Loucy (cell line): ENCODE results near the gene LNP1.

Experiments
- H2AFZ ChIP-seq: fragments of 200-600 bp; sonication (generic); 2 replicates; pipeline ENCODE4 v1.6.0; 2016; ENCODE audit warnings: antibody characterized with exemption, mild to moderate bottlenecking, low read length, moderate library complexity
- H3F3A ChIP-seq: fragments of 200-600 bp; 2 replicates; pipeline ENCODE4 v1.6.0; 2016; ENCODE audit warnings: antibody characterized with exemption, low read depth, mild to moderate bottlenecking
- H3K27me3 ChIP-seq: fragments of 200-600 bp; sonication (generic); 2 replicates; pipeline ENCODE4 v1.6.1; 2014; ENCODE audit warnings: low read length, mild to moderate bottlenecking; ENCODE audit not compliant: insufficient read depth, poor library complexity, severe bottlenecking
- H3K36me3 ChIP-seq: fragments of 200-600 bp; sonication (generic); 2 replicates; pipeline ENCODE4 v1.6.1; 2016; ENCODE audit warnings: low read length; ENCODE audit not compliant: insufficient read depth
- H3K4me1 ChIP-seq: fragments of 200-600 bp; sonication (generic); 2 replicates; pipeline ENCODE4 v1.5.1; 2014; ENCODE audit warnings: low read length, mild to moderate bottlenecking; ENCODE audit not compliant: insufficient read depth, poor library complexity, severe bottlenecking
- H3K4me2 ChIP-seq: fragments of 200-600 bp; sonication (generic); 2 replicates; pipeline ENCODE4 v1.6.0; 2014; ENCODE audit warnings: antibody characterized with exemption, low read length, low read depth, mild to moderate bottlenecking; ENCODE audit not compliant: poor library complexity, severe bottlenecking
- H3K4me3 ChIP-seq: fragments of 200-600 bp; sonication (generic); 2 replicates; pipeline ENCODE4 v1.5.1; 2014; ENCODE audit warnings: low read length, mild to moderate bottlenecking, mixed read lengths; ENCODE audit not compliant: poor library complexity, severe bottlenecking
- H3K79me2 ChIP-seq: fragments of 200-600 bp; sonication (generic); 2 replicates; pipeline ENCODE4 v1.6.1; 2014; ENCODE audit warnings: low read length; ENCODE audit not compliant: insufficient read depth
- H3K9ac ChIP-seq: fragments of 200-600 bp; sonication (generic); 2 replicates; pipeline ENCODE4 v1.6.0; 2014; ENCODE audit warnings: mild to moderate bottlenecking, low read depth, low read length, moderate library complexity; ENCODE audit not compliant: poor library complexity, severe bottlenecking
- H3K9me2 ChIP-seq: fragments of 200-600 bp; sonication (generic); replicated peaks from 2 replicates; pipeline ENCODE4 v1.6.1; 2016; ENCODE audit warnings: low read depth, low read length, mixed read lengths
- H3K9me3 ChIP-seq: fragments of 200-600 bp; sonication (generic); 2 replicates; pipeline ENCODE4 v1.6.1; 2014; ENCODE audit warnings: mild to moderate bottlenecking, antibody characterized with exemption, low read length, low read depth; ENCODE audit not compliant: insufficient read depth
- H4K20me1 ChIP-seq: fragments of 200-600 bp; sonication (generic); 2 replicates; pipeline ENCODE4 v1.6.0; 2014; ENCODE audit warnings: antibody characterized with exemption, low read length, mild to moderate bottlenecking; ENCODE audit not compliant: insufficient read depth, poor library complexity, severe bottlenecking
- CTCF ChIP-seq: fragments of 200-600 bp; sonication (generic); conservative IDR thresholded peaks from 2 replicates; pipeline ENCODE4 v1.5.1; 2014; ENCODE audit warnings: mild to moderate bottlenecking, antibody characterized with exemption, low read length
- EZH2phosphoT487 ChIP-seq: fragments of 200-600 bp; IDR thresholded peaks from 2 replicates; pipeline ENCODE4 v1.6.1; 2018; ENCODE audit warnings: antibody characterized with exemption, mild to moderate bottlenecking, moderate library complexity, borderline replicate concordance

Gene LNP1

GRCh38 chr3:100374521-100374920 is 26.8 kb upstream of the LNP1 start:
- no peaks in the 10 kb centered on the region for H4K20me1 ChIP-seq
- TF ChIP-seq CTCF (no peak), EZH2phosphoT487 (no peak)
- H3K9me3 ChIP-seq = no peaks in the 10 kb centered on the region
- no peak overlapping the region for H2AFZ ChIP-seq
- H3F3A ChIP-seq = no peaks in the 10 kb centered on the region
- no peaks in the 10 kb centered on the region for H3K9me2 ChIP-seq
- no peak overlapping the region for H3K9ac ChIP-seq
- H3K27me3 ChIP-seq = no peaks in the 10 kb centered on the region
- no peaks in the 10 kb centered on the region for H3K79me2 ChIP-seq
- no peaks in the 10 kb centered on the region for H3K4me1 ChIP-seq
- no peak overlapping the region for H3K4me2 ChIP-seq
- H3K36me3 ChIP-seq = peaks cover 91% of the 10 kb centered on the region
- H3K4me3 ChIP-seq = no peak overlapping the region

- no peaks in the 10 kb centered on the region for H3K79me2 ChIP-seq
- H3K9ac ChIP-seq = no peak overlapping the region
- H3K4me1 ChIP-seq = no peaks in the 10 kb centered on the region
- no peaks in the 10 kb centered on the region for H3K9me2 ChIP-seq
- no peak overlapping the region for H2AFZ ChIP-seq
- H3K27me3 ChIP-seq = no peaks in the 10 kb centered on the region
- H3K9me3 ChIP-seq = no peaks in the 10 kb centered on the region
- H3K36me3 ChIP-seq = peaks cover 91% of the 10 kb centered on the region
- no peaks in the 10 kb centered on the region for H4K20me1 ChIP-seq
- H3K4me2 ChIP-seq = no peak overlapping the region
- no peaks in the 10 kb centered on the region for H3F3A ChIP-seq
- no peak for TF ChIP-seq EZH2phosphoT487
- no peak for TF ChIP-seq CTCF
- no peak overlapping the region for H3K4me3 ChIP-seq
Measured at GRCh38 chr3:100376301-100376700, 25.0 kb upstream of the LNP1 start.

- Histone ChIP-seq H3K9ac (no peak overlapping the region), H3K79me2 (peaks cover 30% of the 10 kb centered on the region), H3K4me3 (no peak overlapping the region), H3K9me2 (no peaks in the 10 kb centered on the region), H3K4me2 (no peak overlapping the region), H3K36me3 (peaks cover 80% of the 10 kb centered on the region), H3K4me1 (no peaks in the 10 kb centered on the region), H2AFZ (no peak overlapping the region), H3F3A (no peaks in the 10 kb centered on the region), H3K9me3 (peaks cover 10% of the 10 kb centered on the region; the same call in 1 of the 2 replicates), H4K20me1 (peaks cover 5% of the 10 kb centered on the region), H3K27me3 (no peaks in the 10 kb centered on the region)
- TF ChIP-seq EZH2phosphoT487 = no peak
- no peak for TF ChIP-seq CTCF
Measured at GRCh38 chr3:100384733-100385525, 16.4 kb upstream of the LNP1 start.
